GM23248 (cell line): Measurements from ENCODE around the gene NCBP2L.

ENCODE experiments used
- EZH2 ChIP-seq: fragments of 200-600 bp; sonication (generic); IDR thresholded peaks from 2 replicates; pipeline ENCODE4 v1.6.1; 2018; ENCODE audit warnings: antibody characterized with exemption, mild to moderate bottlenecking; ENCODE audit not compliant: insufficient read depth, poor library complexity, severe bottlenecking
- EZH2phosphoT487 ChIP-seq: fragments of 200-600 bp; sonication (generic); IDR thresholded peaks from 2 replicates; pipeline ENCODE4 v1.6.1; 2018; ENCODE audit warnings: antibody characterized with exemption, moderate library complexity, mild to moderate bottlenecking, low read depth; ENCODE audit not compliant: insufficient read depth

- TF ChIP-seq EZH2 (no peak), EZH2phosphoT487 (no peak)
These were observed 7.8 kb upstream of the NCBP2L start for GRCh38 chrX:107769581-107770317.
